Stimulated activated CD4-positive, alpha-beta T cell treated with anti-CD3 and anti-CD28 coated beads, Interleukin-15, amount 100 ng/mL, for 24 hours (primary cell): ENCODE data around the gene AGFG1.
"Not testable (repeated sequence)": the region's sequence is repeated elsewhere in the genome, so short reads cannot be mapped to it uniquely, and the experiment has no call there.

Source experiments
- DNase-seq: peaks from one replicate; pipeline ENCODE4 v3.0.0-alpha.2; 2020

The AGFG1 gene

DNA sequence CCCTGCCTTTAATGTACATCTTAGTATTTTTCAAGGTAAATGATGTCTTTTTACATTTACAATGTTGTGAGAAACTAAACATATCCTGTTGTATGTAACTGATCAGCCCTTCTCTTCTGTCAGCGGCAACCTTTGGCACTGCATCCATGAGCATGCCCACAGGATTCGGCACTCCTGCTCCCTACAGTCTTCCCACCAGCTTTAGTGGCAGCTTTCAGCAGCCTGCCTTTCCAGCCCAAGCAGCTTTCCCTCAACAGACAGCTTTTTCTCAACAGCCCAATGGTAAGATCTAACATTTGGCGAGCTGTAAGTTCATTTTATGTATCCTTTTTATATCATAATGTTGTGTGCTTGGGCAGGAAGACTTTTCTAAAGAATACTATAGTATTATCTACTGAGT, 79.9 kb downstream of the AGFG1 start:
- DNase-seq = no peak

DNA sequence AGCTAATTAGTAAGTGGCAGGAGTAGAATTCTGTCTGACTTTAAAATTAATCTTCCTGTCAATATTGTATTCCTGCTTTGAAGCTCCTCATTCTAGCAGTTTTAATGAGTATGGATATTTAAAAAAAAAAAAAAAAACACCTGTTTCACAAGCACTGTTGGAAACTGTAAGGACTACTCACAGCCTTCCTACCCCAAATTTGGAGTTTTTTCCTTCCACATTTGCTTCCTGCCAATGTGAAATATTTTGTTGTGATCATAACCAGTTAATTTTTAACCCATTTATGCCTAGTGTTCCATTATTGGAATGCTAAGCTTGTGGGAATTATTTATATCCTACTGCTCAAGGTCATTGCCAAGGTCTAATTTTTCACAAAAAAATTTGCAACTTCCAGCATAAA, 90.6 kb downstream of the AGFG1 start:
- no peak for DNase-seq

DNA sequence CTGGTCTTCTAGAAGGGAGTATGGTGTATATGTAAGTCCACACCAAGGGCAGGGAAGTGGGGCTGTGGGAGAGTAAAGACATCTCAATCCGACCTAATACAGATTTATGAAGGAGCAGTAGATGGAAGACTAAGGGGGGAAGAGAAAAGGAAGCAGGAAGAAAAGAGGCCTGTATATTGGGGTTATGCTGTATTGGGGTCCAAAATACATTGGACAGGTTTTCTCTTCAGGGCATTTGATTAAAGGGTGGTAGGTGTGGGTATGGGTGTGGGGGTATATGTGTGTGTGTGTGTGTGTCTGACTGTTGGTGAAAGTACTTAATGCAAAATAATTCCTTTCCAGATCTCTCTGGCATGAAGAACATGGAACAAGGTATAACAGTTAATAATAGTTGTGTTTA, 93.1 kb downstream of the AGFG1 start:
- DNase-seq = no peak

DNA sequence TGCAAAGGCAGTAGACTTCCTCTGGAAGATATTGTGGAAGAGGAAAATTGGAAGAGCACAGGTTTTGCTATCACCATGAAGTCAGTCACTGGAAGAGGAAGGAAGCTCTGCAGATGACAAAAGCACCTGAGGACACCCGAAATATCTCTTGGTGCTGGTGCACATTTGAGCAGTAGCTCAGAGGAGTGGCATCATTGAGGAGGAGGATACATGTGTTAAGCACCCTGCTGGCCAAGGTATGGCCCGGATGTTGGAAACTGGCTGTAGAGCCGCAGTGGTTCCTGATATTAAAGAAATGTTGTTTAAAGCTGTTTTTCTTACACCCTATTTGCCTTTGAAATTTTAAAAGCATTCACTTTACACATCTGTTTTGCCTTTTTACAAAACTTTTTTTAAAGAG, 94.1 kb downstream of the AGFG1 start:
- no peak for DNase-seq

DNA sequence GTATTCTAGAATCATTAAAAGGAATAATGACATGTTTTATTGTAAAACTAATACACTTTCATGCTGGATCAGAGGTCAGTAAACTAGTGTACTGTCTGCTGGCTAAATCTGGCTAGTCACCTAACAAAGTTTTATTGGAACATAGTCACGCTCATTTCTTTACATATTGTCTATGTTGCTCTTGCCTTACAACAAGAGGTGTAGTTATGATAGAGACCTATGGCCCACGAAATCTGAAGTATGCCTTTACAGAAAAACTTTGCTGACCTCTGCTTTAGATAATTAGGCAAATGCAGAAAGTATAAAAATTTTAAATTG, 96.9 kb downstream of the AGFG1 start:
- no peak for DNase-seq

DNA sequence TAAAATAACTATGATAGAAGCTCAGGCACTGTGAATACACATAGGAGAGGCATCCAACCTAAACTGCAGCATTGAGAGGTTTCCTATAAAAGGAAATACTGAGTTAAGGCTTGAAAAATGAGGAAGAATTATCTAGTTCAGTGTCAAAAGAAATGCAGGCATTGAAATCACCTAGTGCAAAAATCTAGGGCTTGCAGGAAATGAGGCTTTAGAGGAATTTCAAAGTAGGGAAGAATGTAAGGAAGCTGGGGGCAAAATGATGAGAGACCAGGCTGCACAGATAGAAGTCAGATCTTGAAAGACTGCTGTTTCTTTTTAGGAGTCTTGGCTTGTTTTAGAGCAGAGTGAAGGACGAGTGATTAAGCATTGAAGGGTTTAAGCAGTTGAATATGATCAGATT, 98.7 kb downstream of the AGFG1 start:
- no peak for DNase-seq

DNA sequence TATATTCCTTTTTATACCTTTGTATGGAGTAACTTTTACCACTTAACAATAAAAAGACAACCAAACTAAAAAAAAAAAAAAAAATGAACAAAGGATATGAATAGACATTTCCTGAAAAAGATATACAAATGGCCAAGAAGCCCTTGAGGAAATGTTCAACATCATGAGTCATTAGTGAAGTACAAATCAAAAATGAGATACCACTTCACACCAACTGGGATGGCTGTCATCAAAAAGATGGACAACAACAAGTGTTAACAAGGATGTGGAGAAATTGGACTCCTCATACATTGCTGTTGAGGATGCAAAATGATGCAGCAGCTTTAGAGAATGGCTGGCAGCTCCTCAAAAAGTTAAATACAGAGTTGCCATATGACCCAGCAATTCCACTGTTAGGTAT, 104.2 kb downstream of the AGFG1 start:
- no peak for DNase-seq

DNA sequence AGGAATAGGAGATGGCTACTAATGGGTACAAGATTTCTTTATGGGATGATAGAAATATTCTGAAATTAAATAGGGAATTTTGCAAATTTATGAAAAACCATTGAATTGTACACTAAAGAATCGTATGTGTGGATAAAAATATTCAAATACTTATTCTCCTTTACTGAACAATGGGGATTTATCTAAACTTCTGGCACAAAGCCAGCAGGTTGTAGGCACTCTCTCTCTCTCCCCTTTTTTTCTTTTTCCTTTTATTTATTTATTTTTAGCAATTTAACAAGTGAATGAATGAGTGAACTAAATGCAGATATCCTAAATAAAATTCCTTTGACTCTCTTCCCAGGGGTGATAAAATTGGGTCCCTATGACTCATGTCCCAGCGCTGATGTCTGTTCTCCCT, 104.9 kb downstream of the AGFG1 start:
- no peak for DNase-seq

DNA sequence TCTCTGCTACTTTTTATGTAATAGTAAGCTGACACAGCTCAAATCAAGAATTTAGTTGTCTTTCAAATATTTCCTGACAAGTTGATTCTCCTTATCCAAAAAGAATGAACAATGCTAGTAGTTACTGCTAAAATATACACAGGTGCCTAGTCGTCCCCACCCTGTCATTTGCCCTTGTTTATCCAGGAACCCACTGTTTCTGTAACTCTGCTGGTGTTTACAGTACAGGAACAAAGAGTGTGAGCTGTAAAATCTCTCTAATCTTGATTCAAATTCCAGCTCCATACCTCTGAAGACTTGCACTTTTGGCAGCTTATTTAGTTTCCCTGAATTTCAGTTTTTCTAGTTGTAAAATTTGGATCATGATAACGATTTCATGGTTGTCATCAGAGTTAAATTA, 105.6 kb downstream of the AGFG1 start:
- no peak for DNase-seq

DNA sequence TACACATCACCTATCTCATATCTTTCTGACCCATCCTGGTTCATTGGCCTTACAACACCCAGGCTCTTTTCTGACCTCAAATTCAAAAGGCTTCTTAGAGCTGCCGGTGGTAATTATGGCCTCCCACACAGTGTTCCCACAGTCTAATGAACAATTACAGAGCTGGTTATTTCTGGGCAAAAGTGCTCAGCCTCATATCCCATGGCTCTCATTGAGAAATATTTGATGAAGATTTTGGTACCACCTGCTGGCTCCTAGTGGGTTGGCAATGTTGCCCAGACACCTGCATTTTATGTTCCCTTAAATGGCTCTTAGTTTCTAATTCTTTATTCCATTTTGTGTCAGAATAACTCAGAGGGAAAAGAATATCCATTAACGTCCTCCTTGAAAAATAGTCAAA, 106.7 kb downstream of the AGFG1 start:
- no peak for DNase-seq

DNA sequence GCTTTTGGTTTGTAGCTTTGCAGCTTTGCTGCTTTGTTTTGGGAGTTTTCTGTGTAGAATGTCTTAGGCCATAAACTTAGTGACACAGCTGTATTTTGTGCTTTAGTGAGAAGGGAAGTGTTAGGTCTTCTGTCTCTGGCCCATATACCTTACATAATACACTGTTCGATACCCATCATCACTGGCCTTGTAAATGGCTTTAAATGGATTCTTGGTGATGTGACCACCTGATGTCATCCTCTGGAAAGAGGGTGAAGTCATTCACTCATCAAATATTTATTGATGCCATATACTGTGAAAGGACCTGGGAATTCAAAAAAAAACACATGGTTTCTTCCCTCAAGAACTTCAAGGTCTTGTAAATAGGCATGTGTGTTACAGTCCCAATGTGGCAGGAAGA, 107.8 kb downstream of the AGFG1 start:
- DNase-seq = no peak

DNA sequence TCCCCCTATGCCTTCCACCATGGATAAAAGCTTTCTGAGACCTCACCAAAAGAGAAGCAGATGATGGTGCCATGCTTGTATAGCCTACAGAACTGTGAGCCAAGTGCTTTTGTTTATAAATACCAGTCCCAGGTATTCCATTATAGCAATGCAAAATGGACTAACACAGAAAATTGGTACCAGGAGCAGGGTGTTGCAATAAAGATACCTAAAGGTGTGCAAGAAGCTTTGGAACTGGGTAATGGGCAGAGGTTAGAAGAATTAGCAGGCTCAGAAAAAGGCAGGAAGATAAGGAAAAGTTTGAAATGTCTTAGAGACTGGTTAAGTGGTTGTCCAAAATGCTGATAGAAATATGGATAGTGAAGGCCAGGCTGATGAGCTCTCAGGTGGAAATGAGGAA, 110.4 kb downstream of the AGFG1 start:
- no peak for DNase-seq

DNA sequence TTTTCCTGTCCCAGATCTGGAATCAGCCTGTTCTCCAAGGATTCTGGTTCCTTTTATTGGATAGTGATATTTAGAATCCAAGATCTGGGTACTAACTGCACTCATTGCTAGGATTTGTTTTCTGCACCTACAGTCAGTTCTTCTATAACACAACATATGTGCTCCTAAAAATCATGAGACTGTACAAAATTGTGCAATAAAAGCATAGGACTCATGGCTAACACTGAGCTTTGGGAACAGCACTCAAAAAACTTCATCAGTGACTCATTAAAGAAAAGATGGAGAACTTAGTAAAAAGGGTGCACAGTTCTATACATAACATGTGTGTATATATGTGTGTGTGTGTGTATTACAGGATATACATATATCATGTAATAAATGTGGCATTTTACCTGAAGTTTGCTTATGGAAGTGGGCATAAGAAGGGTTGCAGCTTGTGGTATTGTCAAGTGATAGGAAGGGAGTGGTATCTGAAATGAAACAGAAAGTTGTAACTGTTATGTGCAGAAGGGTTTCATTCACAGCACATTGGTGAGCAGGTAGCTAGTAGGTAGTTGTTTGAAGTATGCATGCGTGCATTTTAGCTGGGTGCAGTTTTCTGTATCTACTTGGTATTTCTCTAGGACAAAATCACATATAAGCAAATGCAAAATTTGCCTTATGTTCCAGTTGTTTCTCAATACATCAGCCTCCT, 120.9 kb downstream of the AGFG1 start:
- no peak for DNase-seq

DNA sequence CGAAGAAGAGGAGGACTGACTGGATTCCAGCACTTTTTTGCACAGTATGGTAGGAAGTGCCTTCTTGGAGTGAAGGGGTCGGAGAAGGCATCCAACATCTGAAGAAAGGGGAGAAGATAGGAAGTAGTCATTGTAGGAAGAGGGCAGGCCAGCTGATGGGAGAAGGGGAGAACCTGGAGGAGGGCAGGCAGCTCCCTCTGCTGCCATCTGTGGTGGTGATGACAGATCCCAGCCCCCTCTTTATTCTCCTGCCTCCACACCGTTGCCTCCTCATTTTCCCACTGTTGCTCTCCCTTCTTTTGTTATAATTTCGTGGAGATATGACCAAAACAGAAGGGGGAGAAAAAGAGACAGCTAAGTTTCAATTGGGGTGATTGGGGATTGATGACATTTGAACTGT, 123.8 kb downstream of the AGFG1 start:
- no peak for DNase-seq

DNA sequence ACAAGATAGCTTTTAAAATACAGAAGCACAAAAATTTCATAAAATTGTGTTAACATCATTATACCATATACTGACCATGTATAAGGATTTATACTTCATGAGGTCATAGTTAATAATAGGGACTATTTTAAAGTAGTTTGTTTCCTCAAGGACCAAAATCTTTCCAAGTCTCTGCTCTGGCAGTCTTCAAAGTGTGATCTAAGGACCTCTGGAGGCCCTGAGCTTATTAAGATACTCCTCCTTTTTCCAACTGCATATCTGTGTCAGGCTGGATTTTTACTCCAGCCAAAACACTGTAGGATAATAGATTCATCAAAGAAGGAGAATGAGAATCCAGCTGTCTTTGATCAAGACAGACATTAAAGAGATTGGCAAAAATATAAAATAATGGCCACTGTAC, 125.1 kb downstream of the AGFG1 start:
- no peak for DNase-seq

DNA sequence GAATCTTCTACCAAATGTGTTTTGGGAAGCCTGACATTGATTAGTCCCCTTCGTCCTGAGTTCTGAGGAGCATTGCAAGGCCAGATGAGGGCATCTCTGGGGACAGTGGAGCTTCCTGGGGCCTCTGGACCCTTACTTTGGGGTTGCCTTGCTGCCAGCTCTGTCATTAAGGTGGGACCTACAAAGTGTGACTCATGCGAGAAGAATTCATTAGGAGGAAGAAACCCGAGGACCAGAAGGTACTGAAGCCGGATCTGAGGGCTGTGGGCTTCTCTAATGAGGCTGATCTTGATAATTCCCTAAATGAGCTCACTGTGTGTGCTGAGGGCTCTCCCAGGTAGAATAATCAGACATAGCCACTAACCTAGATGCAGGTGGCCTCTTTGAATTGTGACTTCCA, 126.0 kb downstream of the AGFG1 start:
- no peak for DNase-seq

DNA sequence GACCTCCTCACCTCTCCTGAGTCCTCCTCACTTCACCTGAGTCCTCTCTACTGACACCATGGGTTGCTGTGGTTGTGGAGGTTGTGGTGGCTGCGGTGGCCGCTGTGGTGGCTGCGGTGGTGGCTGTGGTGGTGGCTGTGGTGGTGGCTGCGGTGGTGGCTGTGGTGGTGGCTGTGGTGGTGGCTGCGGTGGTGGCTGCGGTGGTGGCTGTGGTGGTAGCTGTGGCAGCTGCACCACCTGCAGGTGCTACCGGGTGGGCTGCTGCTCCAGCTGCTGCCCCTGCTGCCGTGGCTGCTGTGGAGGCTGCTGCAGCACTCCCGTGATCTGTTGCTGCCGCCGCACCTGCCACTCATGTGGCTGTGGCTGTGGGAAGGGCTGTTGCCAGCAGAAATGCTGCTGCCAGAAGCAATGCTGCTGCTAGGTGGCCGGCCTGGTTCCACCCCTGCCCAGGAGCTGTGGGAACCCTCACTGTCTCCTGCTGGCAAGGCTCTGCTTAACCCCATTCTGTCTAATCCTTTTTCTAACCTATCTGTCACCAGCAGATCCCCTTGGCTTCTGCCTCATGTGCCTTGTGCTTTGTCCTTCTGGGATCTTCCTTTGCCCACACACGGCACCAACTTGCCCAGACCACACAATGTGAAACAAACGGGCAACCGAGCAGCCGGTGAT, 127.0 kb downstream of the AGFG1 start, which contains the start of gene SCYGR2:
Gene SCYGR2, plus strand, starts transcription at position 59 of the 669 bp plus-strand sequence. Its CDS starts 0 bp downstream, at position 59.
- DNase-seq = not testable (repeated sequence)

DNA sequence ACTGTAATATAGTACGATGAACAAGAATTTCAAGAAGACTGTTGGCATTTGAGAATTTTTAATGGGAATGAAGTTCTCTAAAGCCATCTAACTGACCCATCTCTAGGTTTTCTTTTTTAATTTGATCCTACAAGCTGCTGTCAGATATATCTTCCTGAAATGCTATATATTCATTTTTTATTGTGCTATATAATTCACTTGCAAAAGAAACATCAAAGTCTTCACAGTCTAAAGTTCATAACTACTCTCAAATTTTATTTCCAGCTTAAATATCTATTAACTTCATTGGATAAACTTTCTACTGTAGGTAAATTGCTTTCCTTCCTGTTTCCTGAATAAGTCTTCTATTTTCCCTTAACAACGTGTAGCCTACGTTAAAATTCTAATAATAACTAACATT, 130.4 kb downstream of the AGFG1 start:
- DNase-seq = no peak

DNA sequence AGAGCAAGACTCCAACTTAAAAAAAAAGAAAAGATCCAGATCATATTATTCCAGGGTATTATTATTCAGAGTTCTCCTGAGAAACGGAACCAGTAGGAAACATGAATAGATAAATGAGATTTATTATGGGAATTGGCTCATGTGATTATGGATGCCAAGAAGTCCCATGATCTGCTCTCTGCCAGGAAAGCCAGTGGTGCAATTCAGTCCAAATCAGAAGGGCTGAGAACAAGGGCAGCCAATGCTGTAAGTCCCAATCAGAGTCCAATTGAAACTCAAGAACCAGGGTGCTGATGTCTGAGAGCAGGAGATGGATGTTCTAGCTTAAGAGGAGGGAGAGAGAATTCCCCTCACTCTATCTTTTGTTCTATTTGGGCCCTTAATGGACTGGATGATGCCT, 134.5 kb downstream of the AGFG1 start:
- DNase-seq = no peak

DNA sequence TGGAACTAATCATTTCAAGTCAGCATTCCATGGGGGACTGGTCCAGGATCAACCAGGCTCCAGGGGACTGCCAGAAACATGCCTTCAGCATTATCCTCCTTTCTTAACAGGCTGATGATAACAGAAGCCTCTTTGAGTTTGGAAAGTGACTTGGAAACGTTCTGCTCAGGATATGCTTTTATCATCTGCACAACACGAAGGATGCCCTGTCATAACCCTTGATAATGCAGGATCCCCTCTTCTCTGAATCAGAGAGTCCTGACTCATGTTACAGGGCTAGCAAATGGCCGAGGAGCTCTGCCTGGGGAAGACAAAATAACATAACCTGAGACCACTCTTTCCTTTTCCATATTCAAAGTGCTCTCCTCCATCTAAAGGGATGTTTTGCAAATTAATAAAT, 136.0 kb downstream of the AGFG1 start:
- DNase-seq = no peak

DNA sequence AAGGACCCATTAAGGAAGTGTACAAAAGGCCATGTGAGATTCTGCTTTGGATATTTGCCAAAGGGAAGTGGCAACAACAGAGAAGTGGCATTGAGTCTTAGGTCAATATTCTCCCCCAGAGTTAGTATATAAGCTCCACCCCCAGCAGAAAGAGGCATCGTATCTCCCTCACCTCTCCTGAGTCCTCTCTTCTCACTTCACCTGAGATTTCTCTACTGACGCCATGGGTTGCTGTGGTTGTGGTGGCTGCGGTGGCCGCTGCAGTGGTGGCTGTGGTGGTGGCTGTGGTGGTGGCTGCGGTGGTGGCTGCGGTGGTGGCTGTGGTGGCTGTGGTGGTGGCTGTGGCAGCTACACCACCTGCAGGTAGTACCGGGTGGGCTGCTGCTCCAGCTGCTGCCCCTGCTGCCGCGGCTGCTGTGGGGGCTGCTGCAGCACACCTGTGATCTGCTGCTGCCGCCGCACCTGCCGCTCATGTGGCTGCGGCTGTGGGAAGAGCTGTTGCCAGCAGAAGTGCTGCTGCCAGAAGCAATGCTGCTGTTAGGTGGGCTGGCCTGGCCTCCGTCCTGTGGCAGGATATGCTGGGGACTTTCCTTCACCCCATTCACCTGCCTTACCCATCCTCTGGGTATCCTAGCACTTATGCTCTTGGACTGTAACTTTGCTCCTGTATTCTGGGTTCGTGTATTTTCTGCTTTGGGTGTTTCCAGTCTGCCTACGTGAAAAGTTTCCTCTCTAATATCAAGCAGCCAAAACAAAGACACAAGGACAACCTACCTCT, 136.8 kb downstream of the AGFG1 start:
- DNase-seq = no peak

DNA sequence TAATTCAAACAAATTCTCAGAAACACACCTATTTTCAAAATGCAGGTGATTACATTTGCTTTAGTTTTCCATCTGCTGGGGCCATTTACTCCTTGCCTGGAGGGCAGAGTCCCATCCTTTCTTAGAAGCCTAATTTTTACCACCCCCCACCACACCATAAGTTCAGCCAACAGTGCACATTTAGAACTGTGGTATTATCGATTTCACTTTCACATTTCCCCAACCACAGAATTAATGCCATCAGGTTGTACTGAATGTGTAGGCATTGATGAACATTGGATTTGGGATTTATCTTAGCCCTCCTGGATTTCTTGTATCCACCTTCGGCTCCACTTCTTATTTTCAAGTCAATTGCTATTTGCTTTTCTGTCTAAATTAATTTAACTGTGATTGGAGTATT, 138.2 kb downstream of the AGFG1 start:
- DNase-seq = no peak
